SU-DHL-6 (cell line): ENCODE results near the gene UTP25.

Experiments
- H2AFZ ChIP-seq: fragments of 200-600 bp; sonication (generic); 2 replicates; pipeline ENCODE4 v1.6.1; 2014; ENCODE audit warnings: low read depth, mild to moderate bottlenecking, moderate library complexity, mixed read lengths, antibody characterized with exemption, low read length; ENCODE audit not compliant: severe bottlenecking
- H3F3A ChIP-seq: fragments of 200-600 bp; shearing (Covaris generic); 2 replicates; pipeline ENCODE4 v1.6.0; 2016; ENCODE audit warnings: antibody characterized with exemption, mild to moderate bottlenecking; ENCODE audit not compliant: insufficient read depth
- H3K27ac ChIP-seq: fragments of 200-600 bp; sonication (generic); 2 replicates; pipeline ENCODE4 v1.5.1; 2016; ENCODE audit warnings: low read depth, mild to moderate bottlenecking, low read length, moderate library complexity, mixed read lengths
- H3K27me3 ChIP-seq: fragments of 200-600 bp; sonication (generic), shearing (Covaris generic); 2 replicates; pipeline ENCODE4 v1.6.0; 2014; ENCODE audit warnings: mild to moderate bottlenecking, low read length
- H3K36me3 ChIP-seq: fragments of 200-600 bp; sonication (generic); 2 replicates; pipeline ENCODE4 v1.6.1; 2014; ENCODE audit warnings: mild to moderate bottlenecking, low read length, mixed read lengths
- H3K4me2 ChIP-seq: fragments of 300-600, 200-600 bp; shearing (Covaris generic), sonication (generic); 2 replicates; pipeline ENCODE4 v1.6.0; 2014; ENCODE audit warnings: low read length, low read depth, mild to moderate bottlenecking; ENCODE audit not compliant: poor library complexity, severe bottlenecking
- H3K4me3 ChIP-seq: fragments of 200-600 bp; sonication (generic); 2 replicates; pipeline ENCODE4 v1.5.1; 2014; ENCODE audit warnings: antibody characterized with exemption, low read length, mild to moderate bottlenecking, mixed read lengths; ENCODE audit not compliant: insufficient read depth, poor library complexity, severe bottlenecking
- H3K79me2 ChIP-seq: fragments of 200-600 bp; sonication (generic); 2 replicates; pipeline ENCODE4 v1.6.1; 2014; ENCODE audit warnings: mild to moderate bottlenecking, low read length, moderate library complexity; ENCODE audit not compliant: insufficient read depth
- H3K9ac ChIP-seq: fragments of 200-600 bp; sonication (generic); 2 replicates; pipeline ENCODE4 v1.7.0; 2014; ENCODE audit warnings: mild to moderate bottlenecking, low read length
- H3K9me2 ChIP-seq: fragments of 200-600 bp; sonication (generic); replicated peaks from 2 replicates; pipeline ENCODE4 v1.6.1; 2014; ENCODE audit warnings: low read length; ENCODE audit not compliant: insufficient read depth
- H3K9me3 ChIP-seq: fragments of 200-600 bp; sonication (generic); 2 replicates; pipeline ENCODE4 v1.6.1; 2014; ENCODE audit warnings: low read length, mixed read lengths; ENCODE audit not compliant: insufficient read depth
- H4K20me1 ChIP-seq: fragments of 200-600 bp; sonication (generic); 2 replicates; pipeline ENCODE4 v1.6.1; 2014; ENCODE audit warnings: low read depth, mild to moderate bottlenecking, antibody characterized with exemption, low read length, moderate library complexity, mixed read lengths
- EZH2phosphoT487 ChIP-seq: fragments of 200-600 bp; sonication (generic), shearing (Covaris generic); conservative IDR thresholded peaks from 2 replicates; pipeline ENCODE4 v1.6.1; 2018; ENCODE audit warnings: mild to moderate bottlenecking, antibody characterized with exemption, low read length, moderate library complexity, mixed read lengths
- TF ChIP-seq, protein P1 (sequence below): fragments of 200-600 bp; sonication (generic); IDR thresholded peaks from one replicate; pipeline ENCODE4 v1.5.1; 2017; ENCODE audit warnings: antibody characterized with exemption, mild to moderate bottlenecking, low read length, moderate library complexity; ENCODE audit not compliant: insufficient read depth, poor library complexity, severe bottlenecking

Gene UTP25

DNA sequence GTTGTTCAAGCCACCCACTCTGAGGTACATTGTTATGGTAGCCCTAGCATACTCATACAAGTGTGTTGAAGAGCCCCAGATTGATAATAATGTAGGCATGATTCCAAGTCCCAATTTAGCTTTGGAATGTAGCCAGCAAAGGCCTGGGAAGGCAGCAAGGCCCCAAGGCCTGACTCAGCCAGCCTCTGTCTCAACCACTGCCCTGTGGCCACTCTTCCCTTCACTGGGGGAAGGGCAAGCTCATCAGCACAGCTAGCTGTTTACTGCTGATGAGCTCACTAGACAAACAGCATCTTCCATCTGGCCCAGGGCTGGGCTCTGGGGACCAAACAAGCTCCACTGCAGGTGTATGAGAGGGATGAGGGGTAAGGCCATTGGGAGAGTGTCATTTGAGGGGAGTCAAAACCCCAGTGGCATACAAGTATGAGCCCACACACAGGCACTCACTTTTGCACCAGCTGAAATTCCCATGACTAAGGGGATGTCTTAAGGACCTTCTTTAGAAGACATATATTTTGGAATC, 19.7 kb upstream of the UTP25 start:
- H3K4me2 ChIP-seq: no peak overlapping the region
- TF ChIP-seq, protein P1, sequence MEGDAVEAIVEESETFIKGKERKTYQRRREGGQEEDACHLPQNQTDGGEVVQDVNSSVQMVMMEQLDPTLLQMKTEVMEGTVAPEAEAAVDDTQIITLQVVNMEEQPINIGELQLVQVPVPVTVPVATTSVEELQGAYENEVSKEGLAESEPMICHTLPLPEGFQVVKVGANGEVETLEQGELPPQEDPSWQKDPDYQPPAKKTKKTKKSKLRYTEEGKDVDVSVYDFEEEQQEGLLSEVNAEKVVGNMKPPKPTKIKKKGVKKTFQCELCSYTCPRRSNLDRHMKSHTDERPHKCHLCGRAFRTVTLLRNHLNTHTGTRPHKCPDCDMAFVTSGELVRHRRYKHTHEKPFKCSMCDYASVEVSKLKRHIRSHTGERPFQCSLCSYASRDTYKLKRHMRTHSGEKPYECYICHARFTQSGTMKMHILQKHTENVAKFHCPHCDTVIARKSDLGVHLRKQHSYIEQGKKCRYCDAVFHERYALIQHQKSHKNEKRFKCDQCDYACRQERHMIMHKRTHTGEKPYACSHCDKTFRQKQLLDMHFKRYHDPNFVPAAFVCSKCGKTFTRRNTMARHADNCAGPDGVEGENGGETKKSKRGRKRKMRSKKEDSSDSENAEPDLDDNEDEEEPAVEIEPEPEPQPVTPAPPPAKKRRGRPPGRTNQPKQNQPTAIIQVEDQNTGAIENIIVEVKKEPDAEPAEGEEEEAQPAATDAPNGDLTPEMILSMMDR: no peak
- TF ChIP-seq EZH2phosphoT487: no peak
- H4K20me1 ChIP-seq: no peaks in the 10 kb centered on the region

DNA sequence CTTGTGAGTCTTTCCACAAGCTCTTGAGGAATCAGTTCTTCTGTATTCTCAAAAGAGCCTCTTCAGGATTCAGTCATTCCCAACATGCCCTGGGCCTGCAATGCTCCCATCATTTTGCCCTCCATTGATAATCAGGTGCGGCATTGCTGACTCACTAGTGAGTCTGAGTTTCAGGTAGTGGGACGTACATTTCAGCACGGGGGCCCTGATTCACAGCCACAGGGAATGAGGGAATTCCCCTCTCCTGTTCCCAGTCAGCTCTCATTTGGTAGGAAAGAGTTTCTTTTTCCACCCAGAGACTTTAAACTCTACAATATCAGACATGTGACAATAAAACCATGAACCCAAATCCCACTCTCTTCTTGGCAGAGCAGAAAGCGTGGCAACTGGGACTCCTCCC, 18.2 kb upstream of the UTP25 start:
- Histone ChIP-seq H3K27ac (no peak overlapping the region), H3K27me3 (no peaks in the 10 kb centered on the region), H3K4me3 (no peak overlapping the region), H3K9me3 (no peaks in the 10 kb centered on the region), H3F3A (no peaks in the 10 kb centered on the region), H4K20me1 (no peaks in the 10 kb centered on the region), H3K9ac (no peak overlapping the region), H2AFZ (no peak overlapping the region), H3K9me2 (no peaks in the 10 kb centered on the region), H3K36me3 (no peaks in the 10 kb centered on the region), H3K79me2 (no peaks in the 10 kb centered on the region), H3K4me2 (no peak overlapping the region)
- no peak for TF ChIP-seq EZH2phosphoT487
- TF ChIP-seq, protein P1: no peak

More for the DNA sequence above, 19.7 kb upstream of the UTP25 start:
- Histone ChIP-seq H3K36me3 (no peaks in the 10 kb centered on the region), H2AFZ (no peak overlapping the region), H3K9ac (no peak overlapping the region), H3K79me2 (no peaks in the 10 kb centered on the region), H3F3A (no peaks in the 10 kb centered on the region), H3K27me3 (no peaks in the 10 kb centered on the region), H3K9me3 (no peaks in the 10 kb centered on the region), H3K27ac (no peak overlapping the region), H3K9me2 (no peaks in the 10 kb centered on the region), H3K4me3 (no peak overlapping the region)

DNA sequence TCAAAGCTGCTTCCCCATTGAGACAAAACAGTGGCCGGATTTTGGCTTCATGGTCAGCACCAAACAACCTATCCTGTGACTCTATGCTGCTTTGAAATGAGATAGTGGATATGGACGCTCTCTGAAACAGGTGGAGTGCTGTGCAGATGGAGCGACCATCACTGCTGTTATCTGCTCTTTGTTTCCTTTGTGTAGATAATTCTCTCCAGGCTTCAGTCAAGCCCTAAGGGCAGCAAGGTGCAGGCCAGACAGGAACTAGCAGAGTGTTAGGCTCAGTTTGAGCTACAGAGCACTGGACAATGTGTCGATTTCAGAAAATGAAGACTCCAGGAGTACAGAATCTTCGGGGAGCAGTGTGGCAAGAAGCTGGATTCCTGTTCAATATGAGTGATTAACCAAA, 17.0 kb upstream of the UTP25 start:
- Histone ChIP-seq H3K27ac (no peak overlapping the region), H4K20me1 (no peaks in the 10 kb centered on the region), H3F3A (no peaks in the 10 kb centered on the region), H3K27me3 (no peaks in the 10 kb centered on the region), H3K79me2 (no peaks in the 10 kb centered on the region), H3K9me3 (no peaks in the 10 kb centered on the region), H3K36me3 (no peaks in the 10 kb centered on the region), H3K9me2 (no peaks in the 10 kb centered on the region), H3K4me3 (no peak overlapping the region), H3K4me2 (no peak overlapping the region), H3K9ac (no peak overlapping the region), H2AFZ (no peak overlapping the region)
- no peak for TF ChIP-seq EZH2phosphoT487
- TF ChIP-seq, protein P1: no peak
